A549 (cell line): ENCODE data around the gene ITSN1. TPM values are rescaled to one million over a fixed set of nuclear protein-coding genes. Genes with fewer than 3 reads are reported as not detected.

Experiments
- ATAC-seq, 2 experiments: fragments of 200-7000 bp in 1 of 2; fragments of >200 bp in 1 of 2; cut with Nextera tagmentation in 1 of 2; cut with Tn5 transposase in 1 of 2; 3 replicates each; pipeline versions ENCODE4 v1.8.0 to v1.9.1; 2018 to 2020; ENCODE audit warnings: mild to moderate bottlenecking in 1 of 2, moderate library complexity in 1 of 2
- CTCF ChIA-PET: fragments of 300-600 bp; sonication (Branson Sonifier 250); formaldehyde crosslinking; extraction: SDS; loops from one replicate; lab custom pipeline; 2021; ENCODE audit warnings: antibody characterized with exemption, inconsistent platforms; lab: Yijun Ruan, JAX
- POLR2A ChIA-PET: fragments of 350-600 bp; formaldehyde crosslinking; extraction: SDS; loops from one replicate; lab custom pipeline; 2021; ENCODE audit warnings: antibody characterized with exemption, inconsistent platforms; lab: Yijun Ruan, JAX
- DNase-seq, 2 experiments: peaks; one replicate each; pipeline versions ENCODE4 v3.0.0 to v3.0.0-alpha.2; 2011 to 2016; ENCODE audit warnings: low read depth in 1 of 2, low spot score in 1 of 2
- FAIRE-seq: peaks from 2 replicates; lab custom pipeline; 2011; peaks lifted over from hg19 to GRCh38; lab: Jason Lieb, UNC
- H3K27ac ChIP-seq, 2 experiments: fragments of >200 bp; sonication (Bioruptor Twin); formaldehyde crosslinking; 3 replicates each; pipeline ENCODE4 v1.5.1; 2016 to 2017
- H3K4me1 ChIP-seq: fragments of >200 bp; sonication (Bioruptor Twin); formaldehyde crosslinking; 3 replicates; pipeline ENCODE4 v1.6.1; 2016
- H3K4me2 ChIP-seq: fragments of >200 bp; sonication (Bioruptor Twin); formaldehyde crosslinking; 3 replicates; pipeline ENCODE4 v1.6.1; 2016
- H3K4me3 ChIP-seq: fragments of >200 bp; sonication (Bioruptor Twin); formaldehyde crosslinking; 3 replicates; pipeline ENCODE4 v1.5.1; 2016
- H3K9me3 ChIP-seq: fragments of >200 bp; sonication (Bioruptor Twin); formaldehyde crosslinking; 3 replicates; pipeline ENCODE4 v1.6.1; 2016
- ATOH8 ChIP-seq: fragments of 250-450 bp; sonication (Bioruptor Pico); IDR thresholded peaks from 2 replicates; pipeline ENCODE4 v1.5.0; 2020; ENCODE audit warnings: low read depth, mild to moderate bottlenecking, moderate library complexity
- BHLHE40 ChIP-seq: IDR thresholded peaks from 2 replicates; pipeline ENCODE4 v1.6.1; 2012; ENCODE audit warnings: low read depth, low read length, inconsistent platforms
- CBX2 ChIP-seq: fragments of 200-600 bp; sonication (generic); IDR thresholded peaks from 2 replicates; pipeline ENCODE4 v1.6.1; 2016; ENCODE audit warnings: low read depth, mild to moderate bottlenecking, borderline replicate concordance
- CEBPB ChIP-seq, 2 experiments: fragments of >200 bp in 1 of 2; sonication (Bioruptor Twin) in 1 of 2; formaldehyde crosslinking in 1 of 2; IDR thresholded peaks; 2 replicates each; pipeline ENCODE4 v1.6.1; 2012 to 2016
- CHD4 ChIP-seq: fragments of 200-600 bp; sonication (generic); IDR thresholded peaks from 2 replicates; pipeline ENCODE4 v1.6.1; 2016; ENCODE audit warnings: antibody characterized with exemption, mild to moderate bottlenecking, borderline replicate concordance
- E2F6 ChIP-seq: IDR thresholded peaks from 2 replicates; pipeline ENCODE4 v1.6.1; 2012; ENCODE audit warnings: low read depth, borderline replicate concordance
- EHMT2 ChIP-seq: fragments of 200-600 bp; sonication (generic); IDR thresholded peaks from 2 replicates; pipeline ENCODE4 v1.6.1; 2016; ENCODE audit warnings: antibody characterized with exemption, low read depth, mild to moderate bottlenecking, moderate library complexity
- EP300 ChIP-seq, 2 experiments: fragments of >200 bp; sonication (Bioruptor Twin); formaldehyde crosslinking; IDR thresholded peaks; 2 replicates in 1 of 2; 3 replicates in 1 of 2; pipeline ENCODE4 v1.6.1; 2016 to 2017
- FOSL2 ChIP-seq, 2 experiments: fragments of 450-650 bp in 1 of 2; fragments of >200 bp in 1 of 2; sonication (Bioruptor Twin) in 1 of 2; formaldehyde crosslinking; IDR thresholded peaks; 2 replicates each; pipeline versions ENCODE4 v1.5.0 to v1.6.1; 2016 to 2020; ENCODE audit warnings: mild to moderate bottlenecking in 1 of 2, moderate library complexity in 1 of 2
- FOXS1 ChIP-seq: fragments of 250-450 bp; sonication (Bioruptor Pico); IDR thresholded peaks from 2 replicates; pipeline ENCODE4 v1.5.0; 2020; ENCODE audit warnings: mild to moderate bottlenecking, moderate library complexity
- GATA3 ChIP-seq: IDR thresholded peaks from 2 replicates; pipeline ENCODE4 v1.6.1; 2012; ENCODE audit warnings: borderline replicate concordance
- HES2 ChIP-seq: fragments of >200 bp; sonication (Bioruptor Twin); formaldehyde crosslinking; IDR thresholded peaks from 2 replicates; pipeline ENCODE4 v1.6.1; 2016
- HOXA7 ChIP-seq: fragments of 250-450 bp; sonication (Bioruptor Pico); IDR thresholded peaks from 2 replicates; pipeline ENCODE4 v1.5.0; 2020; ENCODE audit warnings: mild to moderate bottlenecking, moderate library complexity
- HOXB13 ChIP-seq: fragments of 250-450 bp; sonication (Bioruptor Pico); IDR thresholded peaks from 2 replicates; pipeline ENCODE4 v1.5.0; 2020; ENCODE audit warnings: low read depth, mild to moderate bottlenecking, moderate library complexity
- HOXB5 ChIP-seq: fragments of 250-450 bp; sonication (Bioruptor Pico); IDR thresholded peaks from 2 replicates; pipeline ENCODE4 v1.5.0; 2020; ENCODE audit warnings: mild to moderate bottlenecking, moderate library complexity
- JUN ChIP-seq, 2 experiments: fragments of >200 bp; sonication (Bioruptor Twin); formaldehyde crosslinking; IDR thresholded peaks; 2 replicates in 1 of 2; 3 replicates in 1 of 2; pipeline ENCODE4 v1.6.1; 2016 to 2017
- JUNB ChIP-seq: fragments of >200 bp; sonication (Bioruptor Twin); formaldehyde crosslinking; IDR thresholded peaks from 2 replicates; pipeline ENCODE4 v1.6.1; 2016
- KDM1A ChIP-seq: fragments of 200-600 bp; sonication (generic); IDR thresholded peaks from 2 replicates; pipeline ENCODE4 v1.6.1; 2016; ENCODE audit warnings: low read depth, mild to moderate bottlenecking
- KDM5A ChIP-seq: fragments of 200-600 bp; sonication (generic); IDR thresholded peaks from 2 replicates; pipeline ENCODE4 v1.6.1; 2016; ENCODE audit warnings: antibody characterized with exemption, mild to moderate bottlenecking
- MAFK ChIP-seq: fragments of 450-650 bp; IDR thresholded peaks from 2 replicates; pipeline ENCODE4 v1.6.1; 2014; ENCODE audit not compliant: partially characterized antibody
- MAZ ChIP-seq: fragments of 150-350 bp; IDR thresholded peaks from 2 replicates; pipeline ENCODE4 v1.6.1; 2014; ENCODE audit warnings: antibody characterized with exemption, low read depth, low read length, borderline replicate concordance
- NFE2L2 ChIP-seq: fragments of 150-350 bp; conservative IDR thresholded peaks from 2 replicates; pipeline ENCODE4 v1.6.1; 2014; ENCODE audit warnings: low read length
- NPAS2 ChIP-seq: fragments of 250-450 bp; sonication (Bioruptor Pico); IDR thresholded peaks from 2 replicates; pipeline ENCODE4 v1.8.0; 2022; ENCODE audit warnings: mild to moderate bottlenecking, moderate library complexity, borderline replicate concordance
- NR3C1 ChIP-seq: fragments of >200 bp; sonication (Bioruptor Twin); formaldehyde crosslinking; IDR thresholded peaks from 3 replicates; pipeline ENCODE4 v1.6.1; 2017
- PHF8 ChIP-seq: fragments of 200-600 bp; sonication (generic); IDR thresholded peaks from 2 replicates; pipeline ENCODE4 v1.6.1; 2016; ENCODE audit warnings: low read depth, mild to moderate bottlenecking, antibody characterized with exemption, moderate library complexity, borderline replicate concordance
- POLR2A ChIP-seq: IDR thresholded peaks from 2 replicates; pipeline ENCODE4 v1.6.1; 2012; ENCODE audit warnings: mild to moderate bottlenecking, low read length
- SMC3 ChIP-seq: fragments of >200 bp; sonication (Bioruptor Twin); formaldehyde crosslinking; IDR thresholded peaks from 3 replicates; pipeline ENCODE4 v1.6.1; 2018; ENCODE audit warnings: inconsistent platforms
- SREBF2 ChIP-seq: fragments of 450-650 bp; IDR thresholded peaks from 2 replicates; pipeline ENCODE4 v1.6.1; 2014; ENCODE audit warnings: mild to moderate bottlenecking, moderate library complexity
- ZC3H11A ChIP-seq: fragments of 450-650 bp; IDR thresholded peaks from 2 replicates; pipeline ENCODE4 v1.6.1; 2014; ENCODE audit warnings: antibody characterized with exemption, mild to moderate bottlenecking
- ZFP36 ChIP-seq: fragments of 450-650 bp; IDR thresholded peaks from 2 replicates; pipeline ENCODE4 v1.6.1; 2014; ENCODE audit warnings: borderline replicate concordance; ENCODE audit not compliant: partially characterized antibody
- ZNF302 ChIP-seq: fragments of 250-450 bp; sonication (Bioruptor Pico); IDR thresholded peaks from 2 replicates; pipeline ENCODE4 v1.9.0; 2021; ENCODE audit warnings: inconsistent platforms, mild to moderate bottlenecking, moderate library complexity
- ZSCAN20 ChIP-seq: fragments of 250-450 bp; sonication (Bioruptor Pico); IDR thresholded peaks from 2 replicates; pipeline ENCODE4 v1.8.0; 2022; ENCODE audit warnings: mild to moderate bottlenecking, moderate library complexity
- WGBS: methylation state at CpG from one replicate; pipeline ENCODE4 v1.1.6; 2017; ENCODE audit errors: missing lambda C conversion rate; 5-methylcytosine and 5-hydroxymethylcytosine counted together
- polyA plus RNA-seq, 4 experiments: library from polyadenylated mRNA; depleted of rRNA in 3 of 4; stranded (reverse); fragments of >200 nt; fragmentation: RNase III in 1 of 4; extraction: RNeasy Plus Mini Kit Qiagen cat#74134 plus additional on column Dnase treatment in 1 of 4; gene quantifications; 2 replicates in 3 of 4; 3 replicates in 1 of 4; pipeline ENCODE4 v1.2.3, GENCODE V29; 2011 to 2017

The ITSN1 gene
- polyA plus RNA-seq, 2 of the 4 experiments (the other 2 are of a cell fraction): 15.2 to 23.7 TPM

- TF ChIP-seq SREBF2: no peak
- Histone ChIP-seq H3K4me3 (no peak overlapping the region), H3K27ac (no peak overlapping the region), H3K4me1 (no peaks in the 10 kb centered on the region), H3K9me3 (no peaks in the 10 kb centered on the region), H3K4me2 (no peak overlapping the region)
- no peak for ATAC-seq
- 76% methylated on average over 12 of the region's 12 CpGs for WGBS
- FAIRE-seq: no peak
- POLR2A ChIA-PET: no interaction called here
- no peak for DNase-seq
- CTCF ChIA-PET: interaction anchor here (0.6 kb wide), 1 partner anchor 216 kb away, joined by 4 read pairs; no protein-coding TSS in a partner anchor
These were observed 240.8 kb downstream of the ITSN1 start for GRCh38 chr21:33883118-33883517.

GRCh38 chr21:33884376-33885171 lies 242.3 kb downstream of the ITSN1 start:
- Histone ChIP-seq H3K4me2 (no peak overlapping the region), H3K4me1 (no peaks in the 10 kb centered on the region)
- ChIA-PET POLR2A (no interaction called here), CTCF (no interaction called here)
- no peak for DNase-seq
- TF ChIP-seq MAFK (no peak), HOXA7 (no peak), GATA3 (no peak), FOSL2 (IDR thresholded peaks at IDR 0.05) (no peak), FOSL2 (CRISPR knock-in tag; IDR thresholded peaks at IDR 0.05) (no peak), ZC3H11A (no peak), CBX2 (no peak), HOXB5 (CRISPR knock-in tag) (no peak), BHLHE40 (no peak), KDM1A (no peak), EHMT2 (no peak), SMC3 (no peak), JUNB (no peak), ZFP36 (no peak), JUN (IDR thresholded peaks at IDR 0.05) (no peak), POLR2A (no peak), EP300 (IDR thresholded peaks at IDR 0.05) (no peak), FOXS1 (CRISPR knock-in tag) (no peak), ZNF302 (CRISPR knock-in tag) (no peak), MAZ (no peak)
- TF ChIP-seq, all 56 proteins: peak for 0
- Histone ChIP-seq H3K4me3 (no peak overlapping the region), H3K9me3 (no peaks in the 10 kb centered on the region), H3K27ac (no peak overlapping the region)
- WGBS: 84% methylated on average over 20 of the region's 20 CpGs
- FAIRE-seq (no peak), ATAC-seq (no peak)

GRCh38 chr21:33885172-33885514 lies 242.8 kb downstream of the ITSN1 start:
- no peak for DNase-seq
- no peak overlapping the region for H3K4me2 ChIP-seq
- ChIA-PET CTCF (no interaction called here), POLR2A (no interaction called here)
- no peak for ATAC-seq
- H3K4me3 ChIP-seq: no peak overlapping the region
- no peak for TF ChIP-seq EP300 (IDR thresholded peaks at IDR 0.05)
- TF ChIP-seq KDM5A: no peak
- TF ChIP-seq NPAS2 (CRISPR knock-in tag): no peak
- no peak for TF ChIP-seq CHD4
- TF ChIP-seq MAFK: no peak
- no peak for TF ChIP-seq ZNF302 (CRISPR knock-in tag)
- no peak for TF ChIP-seq E2F6
- TF ChIP-seq ZC3H11A: no peak
- TF ChIP-seq CEBPB (IDR thresholded peaks at IDR 0.05): no peak
- no peak for TF ChIP-seq HOXB13 (CRISPR knock-in tag)
- no peak for TF ChIP-seq ATOH8
- no peak for TF ChIP-seq MAZ
- TF ChIP-seq FOSL2 (IDR thresholded peaks at IDR 0.05): no peak
- no peak for TF ChIP-seq FOSL2 (CRISPR knock-in tag; IDR thresholded peaks at IDR 0.05)
- TF ChIP-seq ZSCAN20 (CRISPR knock-in tag): no peak
- no peak for TF ChIP-seq PHF8
- TF ChIP-seq HES2: no peak
- no peak for TF ChIP-seq CBX2
- TF ChIP-seq EHMT2: no peak
- no peak for TF ChIP-seq NR3C1
- TF ChIP-seq NFE2L2: no peak
- no peaks in the 10 kb centered on the region for H3K4me1 ChIP-seq
- WGBS: 60% methylated on average over 7 of the region's 7 CpGs
- no peak for FAIRE-seq
- H3K9me3 ChIP-seq: no peaks in the 10 kb centered on the region
- H3K27ac ChIP-seq: no peak overlapping the region
